ENCODE results near the gene RNF31. TPM values are rescaled to one million over a fixed set of nuclear protein-coding genes. Genes with fewer than 3 reads are reported as not detected.

Gene RNF31
- total and polyA plus RNA-seq, 2 of the 13 experiments (the other 11 are each of a cell fraction or from before 2014, with no cell fraction given): 48.2 to 86.8 TPM

GRCh38 chr14:24132061-24132685 lies 15.1 kb upstream of the RNF31 start (continued):
- 0 out of 2 replicates have a peak, but pooled peaks have one; percentile 28 for TF ChIP-seq UBTF (CRISPR knock-in tag; IDR thresholded peaks at IDR 0.05)
- TF ChIP-seq ZNF841 (CRISPR knock-in tag; IDR thresholded peaks at IDR 0.05; ENCODE audit: borderline replicate concordance): no peak
- no peak for TF ChIP-seq TCF12 (IDR thresholded peaks at IDR 0.05)
- no peak for TF ChIP-seq TCF12 (CRISPR knock-in tag; IDR thresholded peaks at IDR 0.05)
- no peak for TF ChIP-seq ZMYM2 (CRISPR knock-in tag; IDR thresholded peaks at IDR 0.05)
- no peak for TF ChIP-seq CBX1 (IDR thresholded peaks at IDR 0.05; ENCODE audit: low read depth)
- TF ChIP-seq NFE2L2 (IDR thresholded peaks at IDR 0.05; ENCODE audit: low read length): no peak
- no peak for TF ChIP-seq SCMH1 (CRISPR knock-in tag; IDR thresholded peaks at IDR 0.05; ENCODE audit: borderline replicate concordance)
- no peak for TF ChIP-seq ZBTB39 (CRISPR knock-in tag; IDR thresholded peaks at IDR 0.05)
- TF ChIP-seq ZNF788 (CRISPR knock-in tag; IDR thresholded peaks at IDR 0.05; ENCODE audit: borderline replicate concordance): peak; percentile 45; the same call in 1 of the 2 replicates
- no peak for TF ChIP-seq SOX5 (CRISPR knock-in tag; IDR thresholded peaks at IDR 0.05; ENCODE audit: borderline replicate concordance)

All from HepG2 (cell line).